ENCODE measurements around the gene SNX22. TPM values are rescaled to one million over a fixed set of nuclear protein-coding genes. Genes with fewer than 3 reads are reported as not detected.

SNX22 gene
- polyA plus RNA-seq, 2 of the 4 experiments (the other 2 are of a cell fraction) = 0.22 to 1.1 TPM

DNA sequence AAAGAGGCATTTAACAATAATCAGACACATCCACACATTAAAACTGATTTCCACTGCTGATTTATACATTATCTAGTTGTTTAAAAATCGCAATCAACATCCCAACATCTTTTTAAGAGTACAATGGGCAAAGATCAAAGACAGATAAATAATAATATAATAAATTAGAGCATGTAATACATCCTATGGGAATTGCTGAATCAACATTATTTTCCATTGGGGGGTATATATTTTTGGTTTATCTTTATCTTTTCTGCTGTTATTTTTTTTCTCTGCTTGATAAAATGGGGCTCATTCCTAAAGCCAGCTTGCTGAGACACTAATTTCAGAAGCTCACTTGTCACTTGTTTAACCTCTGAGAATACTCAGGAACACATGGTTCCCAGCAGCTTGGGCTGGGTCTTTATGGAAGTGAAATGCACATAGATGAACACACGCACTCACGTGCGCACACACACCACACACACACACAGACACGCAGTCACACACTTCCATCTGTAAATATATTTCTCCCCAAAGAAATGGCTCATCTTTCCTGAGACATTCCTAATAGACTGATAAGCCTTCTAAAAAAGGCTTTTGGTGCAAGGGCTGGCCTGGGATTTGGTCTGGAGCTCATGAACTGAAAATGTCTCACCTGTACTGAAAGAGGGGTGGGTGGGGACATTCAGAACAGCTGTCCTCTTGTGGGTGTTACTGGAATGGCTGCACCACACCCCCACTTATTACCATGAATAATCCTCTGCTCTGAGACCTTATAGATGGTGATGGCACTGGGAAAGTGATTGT lies 14.8 kb downstream of the SNX22 start:
- no peak for FAIRE-seq
- 95% methylated on average over 5 of the region's 5 CpGs for WGBS (ENCODE audit: missing lambda C conversion rate)
- no peak for ATAC-seq
- Histone ChIP-seq H3K4me2 (no peak overlapping the region), H3K4me3 (no peak overlapping the region), H3K4me1 (peaks cover 18% of the 10 kb centered on the region), H3K27ac (no peak overlapping the region), H3K9me3 (no peaks in the 10 kb centered on the region)
- DNase-seq (ENCODE audit: low read depth in 1 of 2, low spot score in 1 of 2) = no peak
- POLR2A ChIA-PET = no interaction called here
- TF ChIP-seq MAFK (IDR thresholded peaks at IDR 0.05; ENCODE audit: partially characterized antibody) = peak; percentile 93
- TF ChIP-seq, protein P1, sequence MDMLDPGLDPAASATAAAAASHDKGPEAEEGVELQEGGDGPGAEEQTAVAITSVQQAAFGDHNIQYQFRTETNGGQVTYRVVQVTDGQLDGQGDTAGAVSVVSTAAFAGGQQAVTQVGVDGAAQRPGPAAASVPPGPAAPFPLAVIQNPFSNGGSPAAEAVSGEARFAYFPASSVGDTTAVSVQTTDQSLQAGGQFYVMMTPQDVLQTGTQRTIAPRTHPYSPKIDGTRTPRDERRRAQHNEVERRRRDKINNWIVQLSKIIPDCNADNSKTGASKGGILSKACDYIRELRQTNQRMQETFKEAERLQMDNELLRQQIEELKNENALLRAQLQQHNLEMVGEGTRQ (IDR thresholded peaks at IDR 0.05) = no peak
- CTCF ChIA-PET = interaction anchor here (0.6 to 5.7 kb wide), 4 partner anchors 12 to 1026 kb away, joined by 3 to 69 read pairs (median 3); partner anchors contain the start of gene SNX22

DNA sequence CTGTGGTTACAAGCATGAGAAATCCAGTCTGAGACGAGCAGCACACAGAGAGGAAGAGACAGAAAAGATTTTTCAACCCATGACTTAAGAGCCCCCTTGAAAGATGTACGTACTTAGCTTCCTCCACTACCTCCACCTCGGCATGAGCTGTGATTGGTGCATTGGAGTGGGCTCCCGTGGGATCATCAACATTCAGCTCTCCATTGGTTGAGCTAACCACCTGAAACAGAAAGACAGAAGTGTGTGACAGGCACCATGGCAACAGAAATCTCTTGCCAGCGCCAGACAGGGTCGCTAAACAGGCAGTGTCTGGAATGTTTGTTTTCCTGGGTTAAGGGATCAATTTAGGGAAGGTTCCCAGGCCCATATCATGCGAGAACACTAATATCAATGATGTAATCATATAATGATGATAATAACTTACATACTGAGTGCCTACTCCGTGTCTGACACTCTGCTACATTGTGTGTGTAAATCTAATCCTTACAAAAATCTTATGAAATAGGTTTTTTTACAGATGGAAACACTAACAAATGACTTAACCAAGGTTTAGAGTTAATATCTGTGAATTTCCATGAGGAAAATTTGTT lies 28.8 kb downstream of the SNX22 start:
- FAIRE-seq = no peak
- Histone ChIP-seq H3K27ac (no peak overlapping the region), H3K9me3 (no peaks in the 10 kb centered on the region), H3K4me1 (no peaks in the 10 kb centered on the region), H3K4me3 (no peak overlapping the region), H3K4me2 (no peak overlapping the region)
- CTCF ChIA-PET = interaction anchor here (1.0 to 1.6 kb wide), 3 partner anchors 10 to 27 kb away, joined by 3 to 7 read pairs (median 4); no protein-coding TSS in a partner anchor
- no peak for DNase-seq (ENCODE audit: low read depth in 1 of 2, low spot score in 1 of 2)
- POLR2A ChIA-PET = no interaction called here
- no peak for TF ChIP-seq RARB (CRISPR knock-in tag; IDR thresholded peaks at IDR 0.05)
- TF ChIP-seq, protein P2, sequence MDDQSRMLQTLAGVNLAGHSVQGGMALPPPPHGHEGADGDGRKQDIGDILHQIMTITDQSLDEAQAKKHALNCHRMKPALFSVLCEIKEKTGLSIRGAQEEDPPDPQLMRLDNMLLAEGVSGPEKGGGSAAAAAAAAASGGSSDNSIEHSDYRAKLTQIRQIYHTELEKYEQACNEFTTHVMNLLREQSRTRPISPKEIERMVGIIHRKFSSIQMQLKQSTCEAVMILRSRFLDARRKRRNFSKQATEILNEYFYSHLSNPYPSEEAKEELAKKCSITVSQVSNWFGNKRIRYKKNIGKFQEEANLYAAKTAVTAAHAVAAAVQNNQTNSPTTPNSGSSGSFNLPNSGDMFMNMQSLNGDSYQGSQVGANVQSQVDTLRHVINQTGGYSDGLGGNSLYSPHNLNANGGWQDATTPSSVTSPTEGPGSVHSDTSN (IDR thresholded peaks at IDR 0.05) = no peak
- TF ChIP-seq NFE2L2 (conservative IDR thresholded peaks at IDR 0.05; ENCODE audit: low read length) = no peak
- no peak for TF ChIP-seq BHLHE40 (IDR thresholded peaks at IDR 0.05; ENCODE audit: low read depth, low read length)
- TF ChIP-seq CBX2 (IDR thresholded peaks at IDR 0.05; ENCODE audit: borderline replicate concordance, low read depth) = no peak
- TF ChIP-seq, protein P3, sequence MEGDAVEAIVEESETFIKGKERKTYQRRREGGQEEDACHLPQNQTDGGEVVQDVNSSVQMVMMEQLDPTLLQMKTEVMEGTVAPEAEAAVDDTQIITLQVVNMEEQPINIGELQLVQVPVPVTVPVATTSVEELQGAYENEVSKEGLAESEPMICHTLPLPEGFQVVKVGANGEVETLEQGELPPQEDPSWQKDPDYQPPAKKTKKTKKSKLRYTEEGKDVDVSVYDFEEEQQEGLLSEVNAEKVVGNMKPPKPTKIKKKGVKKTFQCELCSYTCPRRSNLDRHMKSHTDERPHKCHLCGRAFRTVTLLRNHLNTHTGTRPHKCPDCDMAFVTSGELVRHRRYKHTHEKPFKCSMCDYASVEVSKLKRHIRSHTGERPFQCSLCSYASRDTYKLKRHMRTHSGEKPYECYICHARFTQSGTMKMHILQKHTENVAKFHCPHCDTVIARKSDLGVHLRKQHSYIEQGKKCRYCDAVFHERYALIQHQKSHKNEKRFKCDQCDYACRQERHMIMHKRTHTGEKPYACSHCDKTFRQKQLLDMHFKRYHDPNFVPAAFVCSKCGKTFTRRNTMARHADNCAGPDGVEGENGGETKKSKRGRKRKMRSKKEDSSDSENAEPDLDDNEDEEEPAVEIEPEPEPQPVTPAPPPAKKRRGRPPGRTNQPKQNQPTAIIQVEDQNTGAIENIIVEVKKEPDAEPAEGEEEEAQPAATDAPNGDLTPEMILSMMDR (IDR thresholded peaks at IDR 0.05) = no peak
- ATAC-seq = no peak
- WGBS (ENCODE audit: missing lambda C conversion rate) = 89% methylated on average over 8 of the region's 8 CpGs

DNA sequence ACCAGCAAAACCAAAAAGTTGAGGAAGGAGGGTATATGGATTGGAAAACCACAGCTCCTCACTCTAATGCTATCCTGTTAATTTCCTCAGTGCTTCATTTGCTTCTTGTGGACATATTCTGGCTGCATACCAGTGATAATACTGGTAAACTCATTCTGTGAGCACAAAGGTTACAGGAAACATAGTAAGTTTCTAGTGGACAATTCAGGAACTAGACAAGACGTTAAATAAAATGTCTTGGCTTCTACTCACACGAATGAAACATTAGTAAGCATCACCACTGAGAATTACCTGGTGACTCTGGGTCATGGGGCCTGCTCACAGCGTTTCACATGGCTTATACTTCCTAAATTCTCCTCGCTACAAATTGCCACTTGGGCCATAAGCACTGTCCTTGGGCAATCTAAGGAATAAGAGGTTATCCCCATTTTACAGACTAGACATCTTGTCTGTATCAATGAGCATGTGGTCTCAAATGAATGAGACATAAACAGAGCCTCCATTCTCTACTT lies 31.4 kb downstream of the SNX22 start:
- TF ChIP-seq EHF (CRISPR knock-in tag; IDR thresholded peaks at IDR 0.05) (no peak), KDM5A (IDR thresholded peaks at IDR 0.05) (no peak), MYC (IDR thresholded peaks at IDR 0.05; ENCODE audit: borderline replicate concordance, low read length) (no peak), HDAC2 (IDR thresholded peaks at IDR 0.05) (no peak), CBX8 (IDR thresholded peaks at IDR 0.05) (no peak), EHMT2 (IDR thresholded peaks at IDR 0.05; ENCODE audit: low read depth) (no peak), EP300 (IDR thresholded peaks at IDR 0.05) (no peak)
- TF ChIP-seq, protein P4, sequence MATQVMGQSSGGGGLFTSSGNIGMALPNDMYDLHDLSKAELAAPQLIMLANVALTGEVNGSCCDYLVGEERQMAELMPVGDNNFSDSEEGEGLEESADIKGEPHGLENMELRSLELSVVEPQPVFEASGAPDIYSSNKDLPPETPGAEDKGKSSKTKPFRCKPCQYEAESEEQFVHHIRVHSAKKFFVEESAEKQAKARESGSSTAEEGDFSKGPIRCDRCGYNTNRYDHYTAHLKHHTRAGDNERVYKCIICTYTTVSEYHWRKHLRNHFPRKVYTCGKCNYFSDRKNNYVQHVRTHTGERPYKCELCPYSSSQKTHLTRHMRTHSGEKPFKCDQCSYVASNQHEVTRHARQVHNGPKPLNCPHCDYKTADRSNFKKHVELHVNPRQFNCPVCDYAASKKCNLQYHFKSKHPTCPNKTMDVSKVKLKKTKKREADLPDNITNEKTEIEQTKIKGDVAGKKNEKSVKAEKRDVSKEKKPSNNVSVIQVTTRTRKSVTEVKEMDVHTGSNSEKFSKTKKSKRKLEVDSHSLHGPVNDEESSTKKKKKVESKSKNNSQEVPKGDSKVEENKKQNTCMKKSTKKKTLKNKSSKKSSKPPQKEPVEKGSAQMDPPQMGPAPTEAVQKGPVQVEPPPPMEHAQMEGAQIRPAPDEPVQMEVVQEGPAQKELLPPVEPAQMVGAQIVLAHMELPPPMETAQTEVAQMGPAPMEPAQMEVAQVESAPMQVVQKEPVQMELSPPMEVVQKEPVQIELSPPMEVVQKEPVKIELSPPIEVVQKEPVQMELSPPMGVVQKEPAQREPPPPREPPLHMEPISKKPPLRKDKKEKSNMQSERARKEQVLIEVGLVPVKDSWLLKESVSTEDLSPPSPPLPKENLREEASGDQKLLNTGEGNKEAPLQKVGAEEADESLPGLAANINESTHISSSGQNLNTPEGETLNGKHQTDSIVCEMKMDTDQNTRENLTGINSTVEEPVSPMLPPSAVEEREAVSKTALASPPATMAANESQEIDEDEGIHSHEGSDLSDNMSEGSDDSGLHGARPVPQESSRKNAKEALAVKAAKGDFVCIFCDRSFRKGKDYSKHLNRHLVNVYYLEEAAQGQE (IDR thresholded peaks at IDR 0.05) = no peak
- TF ChIP-seq, protein P5, sequence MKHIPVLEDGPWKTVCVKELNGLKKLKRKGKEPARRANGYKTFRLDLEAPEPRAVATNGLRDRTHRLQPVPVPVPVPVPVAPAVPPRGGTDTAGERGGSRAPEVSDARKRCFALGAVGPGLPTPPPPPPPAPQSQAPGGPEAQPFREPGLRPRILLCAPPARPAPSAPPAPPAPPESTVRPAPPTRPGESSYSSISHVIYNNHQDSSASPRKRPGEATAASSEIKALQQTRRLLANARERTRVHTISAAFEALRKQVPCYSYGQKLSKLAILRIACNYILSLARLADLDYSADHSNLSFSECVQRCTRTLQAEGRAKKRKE (CRISPR knock-in tag; IDR thresholded peaks at IDR 0.05; ENCODE audit: low read depth) = no peak
- ChIA-PET CTCF (no interaction called here), POLR2A (no interaction called here)
- Histone ChIP-seq H3K4me3 (no peak overlapping the region), H3K4me1 (no peaks in the 10 kb centered on the region), H3K27ac (no peak overlapping the region), H3K4me2 (no peak overlapping the region), H3K9me3 (no peaks in the 10 kb centered on the region)
- FAIRE-seq = no peak
- WGBS (ENCODE audit: missing lambda C conversion rate) = 72% methylated on average over 4 of the region's 4 CpGs
- DNase-seq (ENCODE audit: low read depth in 1 of 2, low spot score in 1 of 2) = no peak
- ATAC-seq = no peak

Measured in A549 (cell line).